Measurements from ENCODE around the gene PKP4. TPM values are rescaled to one million over a fixed set of nuclear protein-coding genes. Genes with fewer than 3 reads are reported as not detected.

PKP4 gene
- total and polyA plus RNA-seq, 2 donors from 2014 or later: 120 to 243 TPM

DNA sequence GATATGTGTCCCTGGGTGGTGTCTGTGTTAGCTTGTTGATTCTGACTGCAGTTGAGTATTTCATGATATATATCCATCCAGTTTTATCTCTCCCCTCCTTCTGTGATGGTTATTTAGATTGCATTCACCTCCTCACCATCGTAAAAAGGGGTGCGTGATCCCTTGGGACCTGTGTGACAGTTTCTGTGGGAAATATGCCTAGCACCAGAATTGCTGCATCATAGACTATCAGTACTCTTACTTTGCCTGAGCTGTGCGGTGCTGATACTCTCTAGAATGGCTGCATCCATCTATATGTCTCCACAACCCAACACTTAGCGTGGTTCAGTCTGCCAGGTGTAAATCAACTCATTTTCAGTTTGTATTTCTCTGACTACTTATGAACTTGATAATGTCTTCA lies 34.3 kb downstream of the PKP4 start:
- FAIRE-seq (no peak), DNase-seq (no peak)
- no peaks in the 10 kb centered on the region for H3K27me3 ChIP-seq (ENCODE audit: control insufficient read depth, insufficient read depth, low read length)
- intact Hi-C loops (cut with DNase I): no loop called here
- H3K4me3 ChIP-seq (ENCODE audit: low read length in 3 of 3): no peak overlapping the region
- no peaks in the 10 kb centered on the region for H3K9me3 ChIP-seq (ENCODE audit: control insufficient read depth in 2 of 3, insufficient read depth in 1 of 3, low read length in 3 of 3)
- peaks cover 0 to 18% (median 7%) of the 10 kb centered on the region in 3 donors for H3K4me1 ChIP-seq (ENCODE audit: control insufficient read depth in 2 of 3, insufficient read depth in 2 of 3, low read depth in 1 of 3, low read length in 3 of 3)
- no peaks in the 10 kb centered on the region for H3K36me3 ChIP-seq (ENCODE audit: control insufficient read depth in 2 of 3, insufficient read depth in 3 of 3, low read length in 3 of 3)
- H3K9ac ChIP-seq (ENCODE audit: low read length in 3 of 3): no peak overlapping the region
- TF ChIP-seq, protein P1, sequence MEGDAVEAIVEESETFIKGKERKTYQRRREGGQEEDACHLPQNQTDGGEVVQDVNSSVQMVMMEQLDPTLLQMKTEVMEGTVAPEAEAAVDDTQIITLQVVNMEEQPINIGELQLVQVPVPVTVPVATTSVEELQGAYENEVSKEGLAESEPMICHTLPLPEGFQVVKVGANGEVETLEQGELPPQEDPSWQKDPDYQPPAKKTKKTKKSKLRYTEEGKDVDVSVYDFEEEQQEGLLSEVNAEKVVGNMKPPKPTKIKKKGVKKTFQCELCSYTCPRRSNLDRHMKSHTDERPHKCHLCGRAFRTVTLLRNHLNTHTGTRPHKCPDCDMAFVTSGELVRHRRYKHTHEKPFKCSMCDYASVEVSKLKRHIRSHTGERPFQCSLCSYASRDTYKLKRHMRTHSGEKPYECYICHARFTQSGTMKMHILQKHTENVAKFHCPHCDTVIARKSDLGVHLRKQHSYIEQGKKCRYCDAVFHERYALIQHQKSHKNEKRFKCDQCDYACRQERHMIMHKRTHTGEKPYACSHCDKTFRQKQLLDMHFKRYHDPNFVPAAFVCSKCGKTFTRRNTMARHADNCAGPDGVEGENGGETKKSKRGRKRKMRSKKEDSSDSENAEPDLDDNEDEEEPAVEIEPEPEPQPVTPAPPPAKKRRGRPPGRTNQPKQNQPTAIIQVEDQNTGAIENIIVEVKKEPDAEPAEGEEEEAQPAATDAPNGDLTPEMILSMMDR (IDR thresholded peaks at IDR 0.05; ENCODE audit: borderline replicate concordance, extremely low read depth, insufficient read depth): no peak
- H3K27ac ChIP-seq (ENCODE audit: low read depth in 2 of 2, low read length in 2 of 2): no peak overlapping the region

DNA sequence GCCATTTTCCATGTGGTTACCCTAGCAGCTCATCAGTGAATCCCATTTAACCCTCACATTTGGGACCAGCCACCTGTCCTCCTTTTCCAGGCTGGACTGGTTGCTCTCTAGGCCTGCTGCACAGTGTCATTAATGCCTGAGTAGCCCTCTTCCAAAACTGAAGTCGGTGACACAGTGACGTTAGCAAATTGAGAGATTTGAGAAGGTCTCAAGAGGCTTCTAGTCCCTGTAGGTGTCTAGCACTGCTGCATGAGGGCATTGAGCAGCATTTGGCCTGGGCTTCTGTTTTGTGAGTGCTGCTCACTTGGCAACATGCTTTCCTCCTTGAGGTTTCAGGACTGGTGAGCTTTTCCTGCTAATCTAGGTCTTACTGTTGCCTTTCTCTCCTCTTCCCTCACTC lies 36.7 kb downstream of the PKP4 start:
- Histone ChIP-seq H3K4me1 (ENCODE audit: control insufficient read depth in 2 of 3, insufficient read depth in 2 of 3, low read depth in 1 of 3, low read length in 3 of 3) (peaks cover 0 to 13% (median 3%) of the 10 kb centered on the region in 3 donors), H3K27ac (ENCODE audit: low read depth in 2 of 2, low read length in 2 of 2) (no peak overlapping the region), H3K9ac (ENCODE audit: low read length in 3 of 3) (no peak overlapping the region), H3K9me3 (ENCODE audit: control insufficient read depth in 2 of 3, insufficient read depth in 1 of 3, low read length in 3 of 3) (no peaks in the 10 kb centered on the region), H3K27me3 (ENCODE audit: control insufficient read depth, insufficient read depth, low read length) (no peaks in the 10 kb centered on the region), H3K36me3 (ENCODE audit: control insufficient read depth in 2 of 3, insufficient read depth in 3 of 3, low read length in 3 of 3) (no peaks in the 10 kb centered on the region), H3K4me3 (ENCODE audit: low read length in 3 of 3) (no peak overlapping the region)
- intact Hi-C loops (cut with DNase I): no loop called here
- DNase-seq: no peak
- TF ChIP-seq, protein P1 (IDR thresholded peaks at IDR 0.05; ENCODE audit: borderline replicate concordance, extremely low read depth, insufficient read depth): no peak
- no peak for FAIRE-seq

DNA sequence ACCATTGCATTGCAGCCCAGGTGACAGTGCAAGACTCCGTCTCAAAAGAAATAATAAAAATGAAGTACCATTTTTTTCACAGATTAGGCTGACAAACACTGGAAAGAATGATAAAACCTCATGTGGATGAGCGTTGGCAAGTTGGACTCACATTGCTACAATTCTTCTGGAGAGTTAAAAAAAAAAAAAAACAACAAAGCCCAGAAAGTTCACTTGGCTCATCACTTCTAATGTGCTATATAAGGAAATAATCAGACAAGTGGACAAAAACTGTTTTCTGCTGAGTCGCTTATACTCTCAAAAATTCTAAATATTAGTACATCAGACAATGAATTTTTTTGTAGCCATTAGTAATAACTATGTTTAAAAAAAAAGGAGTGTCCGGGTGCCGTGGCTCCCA lies 38.4 kb downstream of the PKP4 start:
- Histone ChIP-seq H3K4me1 (ENCODE audit: control insufficient read depth in 2 of 3, insufficient read depth in 2 of 3, low read depth in 1 of 3, low read length in 3 of 3) (peaks cover 0 to 8% (median 5%) of the 10 kb centered on the region in 3 donors), H3K36me3 (ENCODE audit: control insufficient read depth in 2 of 3, insufficient read depth in 3 of 3, low read length in 3 of 3) (no peaks in the 10 kb centered on the region), H3K27me3 (ENCODE audit: control insufficient read depth, insufficient read depth, low read length) (no peaks in the 10 kb centered on the region), H3K27ac (ENCODE audit: low read depth in 2 of 2, low read length in 2 of 2) (no peak overlapping the region), H3K4me3 (ENCODE audit: low read length in 3 of 3) (no peak overlapping the region), H3K9ac (ENCODE audit: low read length in 3 of 3) (no peak overlapping the region), H3K9me3 (ENCODE audit: control insufficient read depth in 2 of 3, insufficient read depth in 1 of 3, low read length in 3 of 3) (no peaks in the 10 kb centered on the region)
- FAIRE-seq (no peak), DNase-seq (no peak)
- intact Hi-C loops (cut with DNase I): no loop called here
- TF ChIP-seq, protein P1 (IDR thresholded peaks at IDR 0.05; ENCODE audit: borderline replicate concordance, extremely low read depth, insufficient read depth): no peak

- no peaks in the 10 kb centered on the region for H3K9me3 ChIP-seq (ENCODE audit: control insufficient read depth in 2 of 3, insufficient read depth in 1 of 3, low read length in 3 of 3)
- H3K4me1 ChIP-seq (ENCODE audit: control insufficient read depth in 2 of 3, insufficient read depth in 2 of 3, low read depth in 1 of 3, low read length in 3 of 3): peaks cover 0 to 14% (median 14%) of the 10 kb centered on the region in 3 donors
- intact Hi-C loops (cut with DNase I): no loop called here
- FAIRE-seq (no peak), DNase-seq (no peak)
- no peak overlapping the region for H3K9ac ChIP-seq (ENCODE audit: low read length in 3 of 3)
- H3K36me3 ChIP-seq (ENCODE audit: control insufficient read depth in 2 of 3, insufficient read depth in 3 of 3, low read length in 3 of 3): no peaks in the 10 kb centered on the region
- no peaks in the 10 kb centered on the region for H3K27me3 ChIP-seq (ENCODE audit: control insufficient read depth, insufficient read depth, low read length)
- H3K27ac ChIP-seq (ENCODE audit: low read depth in 2 of 2, low read length in 2 of 2): no peak overlapping the region
- TF ChIP-seq, protein P1 (IDR thresholded peaks at IDR 0.05; ENCODE audit: borderline replicate concordance, extremely low read depth, insufficient read depth): no peak
- H3K4me3 ChIP-seq (ENCODE audit: low read length in 3 of 3): no peak overlapping the region
Measured at GRCh38 chr2:158496986-158497385, 40.2 kb downstream of the PKP4 start.
